HG03432 (cell line): ENCODE results near the gene TP53I11.

Source experiments
- ATAC-seq: cut with Tn5 transposase; IDR thresholded peaks from one replicate; pipeline ENCODE4 v1.9.1; 2021; ENCODE audit warnings: mild to moderate bottlenecking, moderate library complexity; ENCODE audit not compliant: unreplicated experiment

TP53I11 gene

GRCh38 chr11:44979543-44980399 is 29.1 kb upstream of the TP53I11 start:
- ATAC-seq = no peak

- no peak for ATAC-seq
These were observed 28.3 kb upstream of the TP53I11 start for GRCh38 chr11:44978961-44979331.

- no peak for ATAC-seq
These were observed 27.7 kb upstream of the TP53I11 start for GRCh38 chr11:44978274-44978960.

GRCh38 chr11:44977493-44977984 is 26.9 kb upstream of the TP53I11 start:
- no peak for ATAC-seq

- no peak for ATAC-seq
These were observed 25.9 kb upstream of the TP53I11 start for GRCh38 chr11:44976576-44976975.

GRCh38 chr11:44974402-44975000 is 23.8 kb upstream of the TP53I11 start:
- no peak for ATAC-seq

- ATAC-seq = no peak
These were observed 23.1 kb upstream of the TP53I11 start for GRCh38 chr11:44973632-44974401.

GRCh38 chr11:44972746-44973435 is 22.2 kb upstream of the TP53I11 start:
- no peak for ATAC-seq

- no peak for ATAC-seq
These were observed 20.5 kb upstream of the TP53I11 start for GRCh38 chr11:44971185-44971584.

- ATAC-seq = no peak
These were observed 19.6 kb upstream of the TP53I11 start for GRCh38 chr11:44970293-44970692.

- no peak for ATAC-seq
These were observed 19.1 kb upstream of the TP53I11 start for GRCh38 chr11:44969651-44970252.

GRCh38 chr11:44968510-44968909 is 17.8 kb upstream of the TP53I11 start:
- no peak for ATAC-seq

- ATAC-seq = no peak
These were observed 17.3 kb upstream of the TP53I11 start for GRCh38 chr11:44967930-44968496.

- no peak for ATAC-seq
These were observed 16.0 kb upstream of the TP53I11 start for GRCh38 chr11:44966694-44967093.

GRCh38 chr11:44964526-44965209 is 14.0 kb upstream of the TP53I11 start:
- no peak for ATAC-seq

GRCh38 chr11:44963948-44964347 is 13.3 kb upstream of the TP53I11 start:
- no peak for ATAC-seq

- no peak for ATAC-seq
These were observed 12.5 kb upstream of the TP53I11 start for GRCh38 chr11:44963136-44963535.

GRCh38 chr11:44962464-44962863 is 11.8 kb upstream of the TP53I11 start:
- ATAC-seq = no peak

GRCh38 chr11:44960200-44960845 is 9.6 kb upstream of the TP53I11 start:
- no peak for ATAC-seq
